ENCODE results near the gene KCTD11.
A peak's percentile ranks its signal among the peaks of the same experiment; 100 is the strongest.
"Not testable (repeated sequence)": the region's sequence is repeated elsewhere in the genome, so short reads cannot be mapped to it uniquely, and the experiment has no call there.

Gene KCTD11

DNA sequence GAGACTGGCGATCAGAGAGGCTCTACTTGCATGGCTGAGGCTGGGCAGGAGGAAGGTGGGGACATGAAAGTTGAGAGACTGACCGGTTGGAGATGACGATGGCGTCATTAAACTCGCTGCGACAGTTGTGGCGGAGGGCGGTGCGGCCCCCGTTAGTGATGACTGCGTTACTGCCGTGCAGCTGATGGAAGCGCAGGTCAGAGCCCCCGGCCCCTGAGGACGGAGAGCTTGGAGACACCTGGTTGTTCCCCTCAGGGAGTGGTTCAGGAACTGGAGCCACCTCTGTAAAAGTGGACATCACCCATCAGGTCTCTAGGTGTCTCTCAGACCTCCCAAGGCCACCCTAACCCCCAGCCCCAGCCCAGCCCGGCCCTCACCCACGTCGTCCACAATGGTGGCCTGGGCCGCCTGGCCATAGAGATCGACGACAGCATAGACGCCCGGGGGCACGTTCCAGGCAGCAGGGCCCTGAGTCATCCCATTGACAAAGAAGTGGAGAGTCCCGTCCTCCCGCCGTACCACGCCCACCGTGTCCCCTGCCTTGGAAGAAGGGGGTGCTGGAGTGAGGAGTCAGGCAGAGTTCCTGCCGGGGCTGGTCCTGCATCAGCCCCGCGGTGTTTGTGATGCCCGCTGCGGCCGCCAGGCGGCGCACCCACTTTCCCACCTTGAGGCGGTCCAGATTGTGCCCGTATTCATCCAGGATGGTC is 28.1 kb upstream of the KCTD11 start:
- no peak for DNase-seq

DNA sequence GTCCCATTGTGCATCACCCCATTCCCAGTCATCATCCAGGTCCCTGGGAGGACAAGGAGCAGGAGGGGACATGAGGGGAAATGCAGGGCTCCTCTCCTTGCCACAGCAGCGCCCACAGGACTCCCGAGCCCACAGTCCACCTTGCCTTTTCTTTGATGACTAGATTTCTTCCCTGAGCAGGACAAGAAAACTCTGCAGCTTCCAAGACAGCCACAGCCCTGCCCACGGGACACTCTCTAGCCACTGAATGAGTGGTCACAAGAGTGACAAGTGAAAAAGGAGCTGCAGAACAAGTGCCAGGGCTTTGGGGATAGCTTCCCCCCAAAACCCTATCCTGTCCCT is 27.6 kb upstream of the KCTD11 start:
- no peak for DNase-seq

- no peak for DNase-seq
Observed at GRCh38 chr17:7325031-7325528, 26.9 kb upstream of the KCTD11 start.

GRCh38 chr17:7326186-7326585 is 25.8 kb upstream of the KCTD11 start:
- no peak for DNase-seq

DNA sequence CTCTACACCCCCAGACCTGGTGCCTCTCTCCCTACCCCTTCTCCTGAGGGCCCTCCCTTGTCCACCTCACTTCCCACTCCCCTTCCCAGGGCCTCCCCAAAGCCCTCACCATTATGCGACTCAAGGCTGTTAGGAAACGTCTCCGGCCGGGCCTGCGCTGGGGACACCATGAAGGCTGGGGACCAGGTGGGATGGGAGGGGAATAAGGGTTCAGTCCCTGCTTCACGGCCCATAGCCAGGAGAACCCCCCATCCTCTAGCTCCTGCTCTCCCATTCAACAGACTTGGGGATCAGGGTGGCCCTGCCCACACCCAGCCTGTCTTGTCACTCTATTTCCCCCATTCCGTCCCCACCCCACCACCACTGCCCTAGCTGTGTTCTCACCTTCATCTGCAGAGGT is 24.9 kb upstream of the KCTD11 start:
- DNase-seq: no peak

GRCh38 chr17:7327501-7327900 is 24.5 kb upstream of the KCTD11 start:
- DNase-seq: no peak

DNA sequence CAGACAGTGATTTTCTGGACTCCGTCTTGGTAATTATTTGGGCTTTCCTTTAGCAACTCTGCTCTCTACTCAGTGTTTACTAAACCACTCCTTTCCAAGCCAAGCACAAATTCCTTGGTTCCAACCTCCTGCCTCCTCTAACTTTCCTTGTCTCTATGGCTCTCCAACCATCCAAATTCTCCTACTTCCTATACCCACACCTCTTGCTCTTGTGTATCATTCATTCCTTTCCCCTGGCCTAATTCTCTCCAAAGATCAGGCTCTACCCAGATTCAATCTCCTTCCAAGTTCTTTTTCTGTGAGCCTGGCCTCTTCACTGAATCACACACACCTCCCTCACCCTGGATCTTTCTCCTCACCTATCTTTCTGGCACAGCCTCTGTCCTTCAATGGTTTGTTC is 24.0 kb upstream of the KCTD11 start:
- DNase-seq: no peak

GRCh38 chr17:7328840-7329373 is 23.1 kb upstream of the KCTD11 start, which contains the start of gene NEURL4:
Gene NEURL4 (minus strand): TSS chr17:7329335. CDS start chr17:7329312, 23 bp downstream.
- DNase-seq: no peak

DNA sequence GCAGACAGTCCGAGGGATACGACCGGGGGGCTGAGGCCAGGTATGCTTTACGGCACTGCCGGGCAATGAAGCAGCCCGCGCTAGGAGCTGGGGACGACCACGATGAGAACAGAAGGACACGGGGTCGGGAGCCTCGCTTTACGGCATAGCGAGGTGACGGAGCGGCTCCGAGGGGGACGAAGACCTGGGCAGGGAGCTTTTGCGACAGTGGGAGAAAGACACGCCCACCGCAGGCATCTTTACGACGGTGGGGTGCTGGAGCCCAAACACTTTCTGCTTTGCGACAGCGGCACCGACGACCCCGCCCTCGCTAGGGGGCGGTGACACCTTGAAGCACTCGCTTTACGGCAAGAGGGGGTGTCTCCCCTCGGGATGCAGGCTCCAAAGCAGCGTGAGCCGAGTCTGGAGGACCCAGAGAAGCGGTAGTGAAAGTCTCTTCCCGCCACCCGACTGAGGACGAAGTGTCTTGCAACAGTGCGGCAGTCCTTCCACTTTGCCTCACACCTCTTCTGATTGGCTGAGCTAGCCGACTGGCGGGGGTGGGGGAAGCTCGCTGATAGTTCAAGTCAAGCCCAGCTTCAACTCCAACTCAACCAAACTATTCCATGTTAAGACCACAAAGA is 22.5 kb upstream of the KCTD11 start:
- peak; percentile 98 for DNase-seq

- DNase-seq: peak; percentile 79
Observed at GRCh38 chr17:7329997-7330637, 21.8 kb upstream of the KCTD11 start.

- DNase-seq: no peak
Observed at GRCh38 chr17:7330638-7331015, 21.3 kb upstream of the KCTD11 start.

DNA sequence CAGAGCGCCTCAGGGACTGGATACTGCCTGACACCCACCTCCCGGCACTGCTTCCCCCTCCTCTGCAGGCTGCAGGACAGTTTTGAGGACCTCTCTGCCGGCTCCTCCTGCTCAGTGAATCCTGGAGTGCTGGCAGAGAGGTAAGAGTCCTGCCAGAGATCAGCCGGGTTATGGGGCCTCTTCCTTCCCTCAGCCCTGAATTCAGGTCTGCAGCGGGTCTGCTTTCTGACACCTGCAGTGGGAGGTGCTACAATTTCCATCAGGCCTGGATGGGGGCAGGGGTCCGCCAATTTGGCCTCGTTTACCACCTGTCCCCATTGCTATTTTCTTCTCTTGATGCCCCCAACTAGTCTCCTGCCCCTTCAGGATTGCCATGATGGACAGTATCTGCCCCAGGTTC is 19.9 kb upstream of the KCTD11 start:
- no peak for DNase-seq

DNA sequence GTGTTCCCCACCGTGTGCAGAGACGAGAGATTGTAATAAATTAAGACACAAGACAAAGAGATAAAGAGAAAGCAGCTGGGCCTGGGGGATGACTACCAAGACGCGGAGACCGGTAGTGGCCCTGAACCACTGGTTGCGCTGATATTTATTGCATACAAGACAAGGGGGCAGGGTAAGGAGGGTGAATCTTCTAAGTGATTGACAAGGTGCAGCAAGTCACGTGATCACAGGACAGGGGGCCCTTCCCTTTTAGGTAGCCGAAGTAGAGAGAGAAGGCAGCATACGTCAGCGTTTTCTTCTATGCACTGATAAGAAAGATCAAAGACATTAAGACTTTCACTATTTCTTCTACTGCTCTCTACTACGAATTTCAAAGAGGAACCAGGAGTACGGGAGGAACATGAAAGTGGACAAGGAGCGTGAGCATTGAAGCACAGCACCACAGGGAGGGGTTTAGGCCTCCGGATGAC is 19.3 kb upstream of the KCTD11 start:
- DNase-seq: not testable (repeated sequence)

DNA sequence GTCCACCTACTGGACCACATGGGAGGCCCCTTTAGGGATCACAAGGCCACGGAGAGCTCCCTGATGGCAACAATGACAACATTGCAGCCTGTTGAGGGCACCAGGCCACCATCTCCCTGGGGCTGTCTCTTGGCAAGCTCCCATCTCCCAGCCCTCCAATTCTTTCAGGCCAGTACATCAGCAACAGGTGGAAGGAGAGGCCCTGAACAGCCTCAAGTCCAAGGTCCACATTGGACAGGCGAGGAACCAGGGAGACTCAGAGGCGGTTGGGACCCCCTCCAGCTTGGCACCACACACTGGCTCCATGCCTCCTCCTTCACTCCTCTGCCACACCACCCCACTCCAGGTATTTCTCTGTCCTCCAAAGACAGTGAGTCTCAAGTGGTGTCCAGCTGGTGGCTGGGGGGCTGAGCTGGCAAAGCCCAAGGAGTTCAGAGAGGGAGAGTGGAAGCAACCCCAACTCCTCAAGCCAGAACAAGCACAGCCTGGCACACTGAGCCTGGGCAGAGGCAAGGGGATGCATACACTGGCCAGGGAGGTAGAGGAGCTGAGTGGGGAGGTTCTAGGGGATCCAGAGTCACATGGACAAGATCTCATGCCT is 16.9 kb upstream of the KCTD11 start:
- no peak for DNase-seq

GRCh38 chr17:7335765-7336164 is 16.2 kb upstream of the KCTD11 start:
- not testable (repeated sequence) for DNase-seq

DNA sequence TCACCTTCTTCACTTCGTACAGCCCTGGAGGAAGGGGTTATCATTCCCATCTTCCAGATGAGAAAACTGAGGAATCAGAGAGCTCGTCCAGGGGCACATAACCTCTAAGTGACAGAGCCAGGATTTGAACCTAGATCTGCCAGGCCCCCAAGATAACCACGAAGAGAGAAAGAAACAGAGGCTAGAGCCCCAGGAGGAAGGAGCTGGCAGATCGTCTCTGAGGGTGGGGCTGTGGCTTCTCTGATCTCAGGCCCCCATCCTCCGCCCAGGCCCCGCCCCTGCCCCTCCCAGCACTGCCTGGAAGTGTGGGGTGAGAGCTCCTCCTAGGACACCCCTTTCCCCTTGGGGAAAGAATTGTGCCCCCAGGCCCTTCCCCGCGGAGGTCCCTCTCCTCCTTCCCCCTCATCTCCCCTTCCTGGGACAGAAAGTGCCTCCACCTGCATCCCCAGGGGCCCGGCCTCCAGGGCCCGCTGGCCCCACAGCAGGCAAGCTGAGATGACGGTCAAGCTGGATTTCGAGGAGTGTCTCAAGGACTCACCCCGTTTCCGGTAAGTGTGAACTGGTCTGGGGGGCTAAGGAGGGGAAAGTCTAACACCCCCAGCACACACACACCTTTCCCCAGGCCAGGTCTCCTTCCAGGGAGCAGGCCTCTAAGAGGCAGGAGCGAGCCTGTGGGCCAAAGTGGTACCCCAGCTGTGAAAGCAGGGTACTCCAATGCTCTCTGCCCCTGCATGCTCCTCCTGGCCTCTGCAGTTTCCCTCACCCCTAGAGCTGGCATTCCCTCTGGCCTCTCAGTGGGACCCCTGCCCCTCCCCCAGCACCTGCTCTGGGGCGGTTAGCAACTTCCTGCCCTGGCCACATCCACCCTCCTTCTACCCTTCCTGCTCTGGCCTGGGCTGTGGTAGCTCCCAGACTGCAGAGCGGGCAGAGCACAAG is 15.5 kb upstream of the KCTD11 start, which contains the start of gene ACAP1:
TSS of gene ACAP1 (plus strand) at position 290 of the 936 bp plus-strand sequence. CDS start at position 496, 206 bp downstream.
- no peak for DNase-seq

- not testable (repeated sequence) for DNase-seq
Observed at GRCh38 chr17:7337600-7337999, 14.4 kb upstream of the KCTD11 start.

GRCh38 chr17:7340179-7340578 is 11.8 kb upstream of the KCTD11 start:
- no peak for DNase-seq

GRCh38 chr17:7341842-7342241 is 10.1 kb upstream of the KCTD11 start:
- DNase-seq: no peak

DNA sequence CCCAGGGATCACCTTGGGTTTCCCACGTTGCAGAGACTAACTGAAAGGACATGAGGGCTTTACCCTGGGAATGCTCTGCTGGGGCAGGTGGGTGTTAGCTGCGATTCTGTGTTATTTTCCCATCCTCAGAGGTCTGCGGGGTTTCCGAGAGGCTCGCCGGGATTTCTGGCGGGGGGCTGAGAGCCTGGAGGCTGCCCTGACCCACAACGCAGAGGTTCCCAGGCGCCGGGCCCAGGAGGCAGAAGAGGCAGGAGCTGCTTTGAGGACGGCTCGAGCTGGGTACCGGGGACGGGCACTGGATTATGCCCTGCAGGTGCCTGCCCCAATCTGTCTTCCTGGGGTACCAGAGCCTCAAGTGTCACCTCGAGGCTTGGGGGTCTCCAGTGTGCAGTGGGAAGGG is 8.7 kb upstream of the KCTD11 start:
- no peak for DNase-seq

- no peak for DNase-seq
Observed at GRCh38 chr17:7346761-7347614, 5.0 kb upstream of the KCTD11 start.

Measured in NCI-H69 (cell line).